Right cardiac atrium (tissue), 5 donors: ENCODE measurements around the gene LRCOL1. TPM values are rescaled to one million over a fixed set of nuclear protein-coding genes. Genes with fewer than 3 reads are reported as not detected.

Source experiments
- ATAC-seq, 2 donors: fragments of 200-7000 bp; cut with Tn5 transposase; one replicate each; pipeline versions ENCODE4 v1.8.0 to v1.9.1; 2020; ENCODE audit warnings: moderate library complexity in 2 of 2, mild to moderate bottlenecking in 1 of 2
- DNase-seq, 3 donors: peaks; one replicate each; pipeline ENCODE4 v3.0.0-alpha.2; 2020
- H3K27ac ChIP-seq: one replicate; pipeline ENCODE4 v1.5.1; 2013; ENCODE audit warnings: mild to moderate bottlenecking, low read length, control low read depth, moderate library complexity
- H3K27me3 ChIP-seq: one replicate; pipeline ENCODE4 v1.6.1; 2013; ENCODE audit not compliant: control insufficient read depth, insufficient read depth
- H3K4me1 ChIP-seq: one replicate; pipeline ENCODE4 v1.6.1; 2013; ENCODE audit warnings: low read length; ENCODE audit not compliant: control insufficient read depth, insufficient read depth
- H3K4me3 ChIP-seq: one replicate; pipeline ENCODE4 v1.5.1; 2013; ENCODE audit warnings: low read length, control low read depth
- H3K9me3 ChIP-seq: one replicate; pipeline ENCODE4 v1.6.1; 2013; ENCODE audit warnings: low read length; ENCODE audit not compliant: control insufficient read depth
- WGBS: extraction: QIAGEN DNeasy Blood & Tissue Kit; methylation state at CpG from one replicate; pipeline ENCODE4 v1.1.7; 2013; 5-methylcytosine and 5-hydroxymethylcytosine counted together
- intact Hi-C, 4 donors: fragments of 100-400 bp; cut with DNase I; formaldehyde crosslinking; loops; one replicate each; pipeline versions ENCODE4 v1.11.0 to v1.14.0; 2022 to 2023
- polyA plus RNA-seq: library from polyadenylated mRNA; stranded (reverse); fragments of 200-250 nt; gene quantifications from one replicate; pipeline ENCODE4 v1.2.3, GENCODE V29; 2013
- total RNA-seq, 4 donors: library from RNA; stranded (reverse); fragmentation: NEBNext Ultra II Directional; extraction: Animal tissue kit (Norgen Biotek cat#: 25700); gene quantifications; one replicate each; pipeline ENCODE4 v1.2.1, GENCODE V29; 2021
- donor health status: healthy with polysubstance abuse.
- donor health status: DM: no; HTN: yes; CAD: no.
- donor health status: DM: no; HTN: no; CAD: no.
- donor health status: DM: no; HTN: yes; CAD: no; lungs with severe emphysema.
- donor health status: DM: yes; HTN: yes; CAD: no.

Gene LRCOL1
- total and polyA plus RNA-seq, 5 donors = not detected

DNA sequence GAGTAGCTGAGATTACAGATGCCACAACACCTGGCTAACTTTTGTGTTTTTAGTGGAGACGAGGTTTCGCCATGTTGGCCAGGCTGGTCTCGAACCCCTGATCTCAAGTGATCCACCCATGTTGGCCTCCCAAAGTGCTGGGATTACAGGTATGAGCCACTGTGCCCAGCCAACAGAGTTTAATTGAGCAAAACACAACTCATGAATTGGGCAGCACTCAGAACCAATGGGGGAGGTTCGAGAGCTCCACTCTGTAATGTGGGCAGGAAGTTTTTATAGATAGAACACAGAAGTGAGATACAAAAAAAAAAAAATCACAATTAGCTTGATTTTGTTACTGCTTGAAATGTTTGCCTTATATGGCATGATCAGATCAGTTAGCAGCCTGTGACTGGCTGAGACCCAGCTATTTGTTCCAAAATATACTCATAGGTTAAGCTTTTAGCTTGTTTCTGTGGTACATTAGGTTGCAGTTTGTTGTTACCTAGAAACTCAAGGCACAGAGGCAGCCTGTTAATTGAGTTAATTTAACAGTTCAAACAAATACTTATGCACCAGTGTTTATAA, 6.8 kb upstream of the LRCOL1 start:
- H3K27me3 ChIP-seq = no peaks in the 10 kb centered on the region
- 79% methylated on average over 4 of the region's 4 CpGs for WGBS
- no peak for ATAC-seq
- no peak overlapping the region for H3K4me3 ChIP-seq
- no peak overlapping the region for H3K27ac ChIP-seq
- intact Hi-C loops = loop anchor here in 3 of 4 donors (5.0 to 10.0 kb wide), 2 partner anchors 205 to 462 kb away; no protein-coding TSS in a partner anchor
- peaks cover 5% of the 10 kb centered on the region for H3K9me3 ChIP-seq
- no peaks in the 10 kb centered on the region for H3K4me1 ChIP-seq
- no peak for DNase-seq

DNA sequence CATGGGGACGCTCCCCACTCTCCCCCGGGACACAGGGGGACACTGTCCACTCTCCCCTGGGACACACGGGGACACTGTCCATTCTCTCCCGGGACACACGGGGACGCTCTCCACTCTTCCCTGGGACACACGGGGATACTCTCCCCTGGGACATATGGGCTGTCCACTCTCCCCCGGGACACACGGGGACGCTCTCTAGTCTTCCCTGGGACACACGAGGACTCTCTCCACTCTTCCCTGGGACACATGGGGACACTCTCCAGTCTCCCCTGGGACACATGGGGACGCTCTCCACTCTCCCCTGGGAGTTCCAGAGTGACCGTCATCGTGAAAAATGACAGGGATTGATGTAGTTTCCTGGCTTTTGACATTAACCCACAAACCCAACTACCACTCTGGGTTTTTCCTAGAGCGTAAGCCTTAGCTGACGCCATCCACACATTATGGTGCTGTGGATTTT, 5.2 kb upstream of the LRCOL1 start:
- intact Hi-C loops = loop anchor here in 3 of 4 donors (2.0 to 10.0 kb wide), 3 partner anchors 201 to 461 kb away; no protein-coding TSS in a partner anchor
- Histone ChIP-seq H3K4me3 (no peak overlapping the region), H3K9me3 (peaks cover 8% of the 10 kb centered on the region), H3K4me1 (no peaks in the 10 kb centered on the region), H3K27me3 (no peaks in the 10 kb centered on the region), H3K27ac (no peak overlapping the region)
- DNase-seq = peak in 1 of 3 donors; percentile 25
- ATAC-seq = peak; percentile 4 to 11
- 75% methylated on average over 16 of the region's 16 CpGs for WGBS

DNA sequence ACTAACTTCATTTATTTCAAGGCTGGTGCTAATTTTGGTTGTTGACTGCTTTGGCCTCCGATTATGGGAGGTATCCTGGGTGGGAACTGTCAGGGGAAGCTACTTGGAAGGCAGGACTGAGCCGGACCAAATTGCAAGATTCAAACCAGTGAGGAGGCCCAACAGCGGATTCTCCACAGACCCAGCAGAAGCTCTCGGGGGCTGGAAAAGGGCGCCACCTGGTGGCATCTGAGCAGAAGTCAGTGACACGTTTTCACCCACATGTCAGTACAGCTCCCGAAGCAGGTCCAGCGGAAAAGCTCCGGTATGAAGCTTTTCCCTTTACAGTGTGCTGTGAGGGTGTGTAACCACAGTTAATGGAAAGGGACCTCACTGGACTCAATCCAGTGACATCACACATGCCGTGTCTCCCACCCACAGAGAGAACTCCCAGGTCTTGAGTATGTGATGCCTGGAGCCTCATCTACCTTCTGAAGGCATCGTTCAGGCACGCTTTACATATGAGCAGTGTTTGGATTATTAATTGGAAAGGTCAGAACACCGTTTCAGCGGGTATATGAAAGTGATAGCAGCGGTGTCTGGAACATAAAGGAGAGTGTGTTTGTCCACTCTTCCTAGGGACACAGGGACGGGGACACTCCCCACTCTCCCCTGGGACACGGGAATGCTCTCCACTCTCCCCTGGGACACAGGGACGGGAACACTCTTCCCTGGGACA, 4.6 kb upstream of the LRCOL1 start:
- Histone ChIP-seq H3K9me3 (peaks cover 8% of the 10 kb centered on the region), H3K27me3 (no peaks in the 10 kb centered on the region), H3K27ac (no peak overlapping the region), H3K4me1 (no peaks in the 10 kb centered on the region), H3K4me3 (no peak overlapping the region)
- DNase-seq = peak; percentile 81 to 92 (median 90)
- intact Hi-C loops = loop anchor here (2.0 to 10.0 kb wide), 4 partner anchors 198 to 460 kb away; no protein-coding TSS in a partner anchor
- 23% methylated on average over 18 of the region's 18 CpGs for WGBS
- peak; percentile 86 to 89 for ATAC-seq

DNA sequence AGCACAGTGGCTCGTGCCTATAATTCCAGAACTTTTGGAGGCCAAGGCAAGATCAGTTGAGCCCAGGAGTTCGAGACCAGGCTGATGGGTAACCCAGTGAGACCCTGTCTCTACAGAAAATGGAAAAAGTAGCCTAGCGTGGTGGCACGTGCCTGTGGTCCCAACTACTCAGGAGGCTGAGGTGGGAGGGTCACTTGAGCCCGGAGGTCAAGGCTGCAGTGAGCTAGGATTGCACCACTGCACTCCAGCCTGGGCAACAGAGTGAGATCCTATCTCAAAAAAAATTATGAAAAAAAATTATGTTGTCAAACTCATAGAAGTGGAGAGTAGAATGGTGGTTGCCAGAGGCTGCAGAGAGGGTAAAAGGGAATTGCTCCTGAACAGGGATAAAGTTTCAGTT, 3.6 kb upstream of the LRCOL1 start:
- Histone ChIP-seq H3K4me1 (no peaks in the 10 kb centered on the region), H3K4me3 (no peak overlapping the region), H3K27me3 (no peaks in the 10 kb centered on the region), H3K27ac (no peak overlapping the region), H3K9me3 (peaks cover 8% of the 10 kb centered on the region)
- ATAC-seq = no peak
- peak in 1 of 3 donors; percentile 7 for DNase-seq
- intact Hi-C loops = loop anchor here in 3 of 4 donors (2.0 to 10.0 kb wide), 3 partner anchors 197 to 459 kb away; no protein-coding TSS in a partner anchor
- WGBS = 85% methylated on average over 5 of the region's 5 CpGs

DNA sequence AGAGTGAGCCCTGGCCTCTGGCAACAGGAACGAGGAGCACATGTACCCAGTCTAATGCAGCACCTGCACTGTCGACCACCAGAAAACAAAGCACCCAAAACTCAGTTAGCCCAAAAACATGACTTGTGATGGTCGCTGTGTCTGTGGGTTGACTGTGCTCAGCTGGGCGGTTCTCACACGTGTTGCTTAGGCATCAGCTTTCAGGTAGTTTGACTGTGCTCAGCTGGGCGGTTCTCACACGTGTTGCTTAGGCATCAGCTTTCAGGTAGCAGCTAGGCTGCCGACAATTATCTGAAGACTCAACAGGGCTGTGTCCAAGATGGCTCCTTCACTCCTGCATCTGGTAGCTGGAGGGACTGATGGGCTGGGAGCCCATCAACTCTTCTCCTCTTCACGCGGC, 1.2 kb upstream of the LRCOL1 start:
- intact Hi-C loops = loop anchor here in 3 of 4 donors (5.0 to 10.0 kb wide), 2 partner anchors 194 to 457 kb away; no protein-coding TSS in a partner anchor
- WGBS = 93% methylated on average over 10 of the region's 10 CpGs
- Histone ChIP-seq H3K9me3 (peaks cover 4% of the 10 kb centered on the region), H3K27ac (no peak overlapping the region), H3K4me1 (no peaks in the 10 kb centered on the region), H3K27me3 (no peaks in the 10 kb centered on the region), H3K4me3 (no peak overlapping the region)
- DNase-seq (no peak), ATAC-seq (no peak)

DNA sequence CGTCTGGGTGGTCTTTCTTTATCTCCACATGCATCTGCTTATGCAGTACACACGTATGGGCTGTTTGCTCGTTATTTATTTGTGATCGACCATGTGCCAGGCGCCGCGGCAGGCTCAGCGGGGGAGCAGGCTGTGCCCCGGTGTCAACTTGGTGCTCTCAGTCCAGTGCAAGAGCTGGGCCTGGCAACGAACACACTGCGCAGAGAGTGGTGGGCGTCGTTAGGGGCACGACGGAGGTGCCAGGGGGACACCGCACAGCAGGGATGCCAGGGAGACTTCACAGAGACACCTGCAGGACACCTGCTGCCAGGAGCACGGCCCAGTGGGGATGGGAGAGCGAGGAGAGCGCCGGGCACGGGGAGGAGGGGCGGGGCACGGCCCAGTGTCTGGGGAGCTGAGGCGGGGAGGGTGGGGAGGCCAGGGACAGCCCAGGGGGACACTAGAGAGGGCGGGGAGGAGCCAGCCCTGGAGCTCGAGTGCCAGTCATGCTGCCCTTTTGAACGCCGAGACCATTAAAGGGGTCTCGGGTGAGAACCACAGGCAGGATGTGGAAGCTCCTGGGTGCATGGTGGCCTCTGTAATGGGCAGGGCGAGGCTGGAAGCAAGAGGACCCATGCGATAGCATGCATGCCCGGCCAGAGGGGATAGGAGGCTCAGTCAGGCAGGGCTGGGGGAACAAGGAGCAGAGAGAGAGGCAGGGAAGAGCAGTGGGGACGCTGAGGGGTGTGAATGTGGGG, 652 bp upstream of the LRCOL1 start:
- intact Hi-C loops = loop anchor here in 3 of 4 donors (5.0 to 10.0 kb wide), 2 partner anchors 194 to 456 kb away; no protein-coding TSS in a partner anchor
- DNase-seq = peak in 1 of 3 donors; percentile 46
- no peak overlapping the region for H3K27ac ChIP-seq
- WGBS = 79% methylated on average over 33 of the region's 33 CpGs
- no peak overlapping the region for H3K4me3 ChIP-seq
- no peaks in the 10 kb centered on the region for H3K27me3 ChIP-seq
- peaks cover 4% of the 10 kb centered on the region for H3K9me3 ChIP-seq
- no peaks in the 10 kb centered on the region for H3K4me1 ChIP-seq
- no peak for ATAC-seq

DNA sequence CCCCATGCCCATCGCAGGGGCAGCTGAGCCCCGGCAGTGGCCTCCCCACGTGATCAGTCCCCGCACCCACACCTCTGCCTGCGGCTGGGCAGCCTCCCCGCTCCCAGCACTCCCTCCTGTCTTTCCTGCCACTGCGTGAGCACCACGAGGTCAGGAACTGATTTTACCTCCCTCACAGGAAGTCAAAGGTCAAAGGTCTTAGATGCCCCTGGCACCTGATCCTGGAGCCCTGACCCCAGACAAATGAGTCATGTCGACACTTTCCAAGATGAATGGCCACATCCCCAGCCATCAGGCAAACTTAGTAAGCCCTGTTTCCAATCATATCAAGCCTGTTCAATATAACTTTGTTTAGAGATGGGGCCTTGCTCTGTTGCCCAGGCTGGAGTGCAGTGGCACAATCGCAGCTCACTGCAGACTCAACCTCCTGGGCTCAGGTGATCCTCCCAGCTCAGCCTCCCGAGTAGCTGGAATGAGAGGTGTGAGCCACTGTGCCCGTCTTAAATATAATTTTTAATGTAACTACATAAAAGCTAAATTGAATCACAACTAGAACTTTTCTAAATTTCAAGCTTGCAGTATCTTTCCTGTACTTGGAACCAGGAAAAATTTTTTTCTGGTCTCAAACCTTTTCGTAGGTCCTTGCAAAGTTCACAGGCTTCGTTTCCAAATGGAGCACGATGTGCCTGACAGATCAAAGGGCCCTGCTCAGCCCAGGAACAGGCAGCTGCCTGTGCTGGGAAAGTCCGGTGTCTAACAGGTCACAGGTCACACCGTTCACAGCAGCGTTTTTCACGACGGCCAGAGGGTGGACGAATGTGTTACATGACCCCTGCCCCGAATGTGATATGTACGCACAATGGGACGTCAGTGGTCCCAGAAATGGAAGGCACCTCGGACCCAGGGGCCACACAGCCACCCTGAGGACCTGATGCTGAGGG, 1.9 kb downstream of the LRCOL1 start:
- no peak overlapping the region for H3K27ac ChIP-seq
- DNase-seq (peak in 1 of 3 donors; percentile 22), ATAC-seq (no peak)
- H3K27me3 ChIP-seq = no peaks in the 10 kb centered on the region
- WGBS = 49% methylated on average over 25 of the region's 25 CpGs
- intact Hi-C loops = no loop called here
- H3K9me3 ChIP-seq = peaks cover 4% of the 10 kb centered on the region
- H3K4me3 ChIP-seq = no peak overlapping the region
- H3K4me1 ChIP-seq = no peaks in the 10 kb centered on the region

DNA sequence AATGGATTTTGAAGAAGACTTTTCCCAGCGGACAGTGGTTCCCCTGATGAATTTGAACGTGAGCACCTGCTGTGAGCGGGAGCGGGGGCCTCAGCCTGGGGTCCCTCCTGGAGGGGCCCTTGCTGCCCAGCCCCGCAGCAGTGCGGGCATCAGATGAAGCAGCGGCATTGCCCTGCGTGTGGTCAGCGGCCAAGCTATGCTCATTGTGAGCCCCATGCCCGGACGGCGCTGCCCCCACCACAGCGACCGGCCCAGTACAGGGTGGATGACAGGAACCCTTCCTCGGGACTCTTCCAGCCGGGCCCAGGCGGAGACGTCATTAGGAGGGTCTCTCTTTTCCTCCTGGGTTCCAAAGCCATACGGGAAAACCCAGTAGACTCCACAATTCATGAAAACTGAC, 3.5 kb downstream of the LRCOL1 start:
- WGBS = 86% methylated on average over 19 of the region's 19 CpGs
- Histone ChIP-seq H3K27ac (no peak overlapping the region), H3K27me3 (no peaks in the 10 kb centered on the region), H3K4me3 (no peak overlapping the region), H3K9me3 (peaks cover 4% of the 10 kb centered on the region), H3K4me1 (no peaks in the 10 kb centered on the region)
- DNase-seq = peak in 1 of 3 donors; percentile 14
- ATAC-seq = no peak
- intact Hi-C loops = no loop called here

DNA sequence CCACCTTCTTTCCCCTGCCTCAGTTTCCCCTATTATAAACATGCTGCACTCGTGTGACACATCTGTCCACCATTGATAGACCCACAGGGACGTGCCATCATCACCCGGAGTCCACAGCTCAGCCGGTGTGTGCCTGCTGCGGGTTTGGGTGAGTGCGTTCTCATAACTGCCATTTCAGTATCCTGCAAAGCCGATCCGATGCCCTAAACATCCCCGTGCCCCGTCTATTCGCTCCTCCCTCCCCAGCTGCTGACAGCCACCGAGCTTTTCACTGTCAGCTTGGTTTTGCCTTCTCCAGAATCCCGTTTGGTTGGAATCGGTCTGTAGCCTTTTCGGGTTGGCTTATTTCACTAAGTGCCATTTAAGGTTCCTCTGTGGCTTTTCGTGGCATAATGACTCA, 3.9 kb downstream of the LRCOL1 start:
- DNase-seq = peak in 1 of 3 donors; percentile 2
- no peak for ATAC-seq
- intact Hi-C loops = no loop called here
- H3K4me3 ChIP-seq = no peak overlapping the region
- H3K9me3 ChIP-seq = peaks cover 1% of the 10 kb centered on the region
- WGBS = 67% methylated on average over 16 of the region's 16 CpGs
- H3K27me3 ChIP-seq = no peaks in the 10 kb centered on the region
- H3K27ac ChIP-seq = no peak overlapping the region
- no peaks in the 10 kb centered on the region for H3K4me1 ChIP-seq

DNA sequence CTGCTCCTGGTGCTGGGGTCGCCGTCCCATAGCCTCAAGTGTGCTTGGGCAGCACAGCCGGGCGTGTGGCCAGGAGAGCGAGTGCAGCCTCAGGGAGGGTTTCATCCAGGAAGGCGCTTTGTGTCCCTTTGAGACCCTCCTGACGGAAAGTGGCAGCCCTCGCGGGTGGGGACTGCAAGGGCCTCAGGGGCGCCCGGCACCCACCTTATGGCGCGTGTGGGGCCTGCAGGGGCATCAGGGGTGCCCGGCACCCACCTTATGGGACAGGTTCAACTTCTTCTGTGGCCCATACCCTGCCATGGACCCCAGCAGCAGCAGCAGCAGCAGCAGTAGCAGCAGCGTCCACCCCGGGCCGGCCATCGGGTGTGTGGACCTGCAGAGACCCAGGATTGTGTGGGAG, 4.5 kb downstream of the LRCOL1 start:
- intact Hi-C loops = no loop called here
- Histone ChIP-seq H3K27ac (no peak overlapping the region), H3K27me3 (no peaks in the 10 kb centered on the region), H3K9me3 (no peaks in the 10 kb centered on the region), H3K4me1 (no peaks in the 10 kb centered on the region), H3K4me3 (no peak overlapping the region)
- peak in 2 of 3 donors; percentile 28 to 56 for DNase-seq
- 79% methylated on average over 18 of the region's 18 CpGs for WGBS
- no peak for ATAC-seq
